SK-N-SH (cell line): ENCODE results near the gene LDAH. TPM values are rescaled to one million over a fixed set of nuclear protein-coding genes. Genes with fewer than 3 reads are reported as not detected.

Experiments used
- CTCF ChIA-PET: fragments of 300-600, 350-600 bp; formaldehyde crosslinking; extraction: SDS; loops from one replicate; lab custom pipeline; 2021; lab: Yijun Ruan, JAX
- POLR2A ChIA-PET: fragments of 350-600 bp; sonication (Branson Sonifier 250); formaldehyde crosslinking; extraction: SDS; loops from one replicate; lab custom pipeline; 2020; ENCODE audit warnings: antibody characterized with exemption, inconsistent platforms; lab: Yijun Ruan, JAX
- DNase-seq: peaks from one replicate; pipeline ENCODE4 v3.0.0; 2012
- H2AFZ ChIP-seq: fragments of 200-600 bp; sonication (generic); 2 replicates; pipeline ENCODE4 v1.8.1; 2016; ENCODE audit warnings: antibody characterized with exemption, mild to moderate bottlenecking, low read depth
- H3F3A ChIP-seq: fragments of 200-600 bp; sonication (generic); replicated peaks from 2 replicates; pipeline ENCODE3; 2016; ENCODE audit warnings: antibody characterized with exemption, mild to moderate bottlenecking; ENCODE audit not compliant: insufficient read depth
- H3K27ac ChIP-seq, 2 experiments: fragments of 200-500 bp in 1 of 2; fragments of 200-600 bp in 1 of 2; sonication (Bioruptor generic) in 1 of 2; sonication (generic), shearing (Covaris generic) in 1 of 2; 2 replicates each; pipeline versions ENCODE4 v1.5.1 to v1.6.1; 2014 to 2016; ENCODE audit warnings: low read depth in 2 of 2, inconsistent platforms in 1 of 2, low read length in 1 of 2, mild to moderate bottlenecking in 1 of 2, mixed read lengths in 1 of 2
- H3K27me3 ChIP-seq: fragments of 200-600 bp; sonication (generic), shearing (Covaris generic); 2 replicates; pipeline ENCODE4 v1.6.1; 2016; ENCODE audit warnings: mixed run types; ENCODE audit not compliant: insufficient read depth
- H3K36me3 ChIP-seq, 2 experiments: fragments of 200-500 bp in 1 of 2; fragments of 200-600 bp in 1 of 2; sonication (Bioruptor generic) in 1 of 2; sonication (generic) in 1 of 2; replicated peaks in 1 of 2; 2 replicates each; pipeline versions ENCODE3 to v1.5.1; 2014 to 2016; ENCODE audit warnings: low read length in 1 of 2, mild to moderate bottlenecking in 1 of 2; ENCODE audit not compliant: insufficient read depth in 2 of 2, control insufficient read depth in 1 of 2
- H3K4me1 ChIP-seq, 2 experiments: fragments of 200-500 bp in 1 of 2; fragments of 200-600 bp in 1 of 2; sonication (Bioruptor generic) in 1 of 2; sonication (generic), shearing (Covaris generic) in 1 of 2; 2 replicates each; pipeline versions ENCODE4 v1.5.1 to v1.6.1; 2014 to 2016; ENCODE audit warnings: low read depth in 1 of 2, low read length in 1 of 2, mixed run types in 1 of 2; ENCODE audit not compliant: insufficient read depth in 2 of 2, control insufficient read depth in 1 of 2
- H3K4me2 ChIP-seq: fragments of 200-600 bp; sonication (generic), shearing (Covaris generic); 2 replicates; pipeline ENCODE4 v1.6.1; 2017; ENCODE audit warnings: mixed run types
- H3K4me3 ChIP-seq, 2 experiments: fragments of 200-500 bp in 1 of 2; fragments of 200-600 bp in 1 of 2; sonication (Bioruptor generic) in 1 of 2; sonication (generic), shearing (Covaris generic) in 1 of 2; 2 replicates each; pipeline versions ENCODE4 v1.5.1 to v1.8.1; 2014 to 2016; ENCODE audit warnings: low read depth in 2 of 2, inconsistent platforms in 1 of 2, low read length in 1 of 2, mild to moderate bottlenecking in 1 of 2, mixed read lengths in 1 of 2, moderate library complexity in 1 of 2
- H3K79me2 ChIP-seq: fragments of 200-600 bp; sonication (generic); 2 replicates; pipeline ENCODE4 v1.8.1; 2017; ENCODE audit warnings: mild to moderate bottlenecking; ENCODE audit not compliant: insufficient read depth
- H3K9ac ChIP-seq: fragments of 200-600 bp; sonication (generic); 2 replicates; pipeline ENCODE4 v1.6.1; 2017; ENCODE audit warnings: mixed run types
- H3K9me2 ChIP-seq: fragments of 200-600 bp; sonication (generic); 2 replicates; pipeline ENCODE4 v1.6.1; 2017; ENCODE audit warnings: mixed run types
- H3K9me3 ChIP-seq: fragments of 200-600 bp; sonication (generic); 2 replicates; pipeline ENCODE4 v1.6.1; 2017; ENCODE audit warnings: mixed run types, mild to moderate bottlenecking, moderate library complexity
- H4K20me1 ChIP-seq: fragments of 200-600 bp; sonication (generic); 2 replicates; pipeline ENCODE4 v1.6.1; 2017; ENCODE audit warnings: mild to moderate bottlenecking, mixed run types; ENCODE audit not compliant: insufficient read depth
- CHD2 ChIP-seq: fragments of 150-350 bp; IDR thresholded peaks from 2 replicates; pipeline ENCODE4 v1.6.1; 2018; ENCODE audit warnings: low read length; ENCODE audit not compliant: partially characterized antibody
- EP300 ChIP-seq, 2 experiments: IDR thresholded peaks; 2 replicates each; pipeline versions ENCODE4 v1.4.0 to v1.6.1; 2012; ENCODE audit warnings: borderline replicate concordance in 1 of 2, low read depth in 1 of 2, low read length in 1 of 2
- FOSL2 ChIP-seq: IDR thresholded peaks from 2 replicates; pipeline ENCODE4 v1.4.0; 2012; ENCODE audit warnings: low read depth, mild to moderate bottlenecking, moderate library complexity, borderline replicate concordance
- FOXJ3 ChIP-seq: sonication (generic); formaldehyde crosslinking; IDR thresholded peaks from 2 replicates; pipeline ENCODE4 v1.5.1; 2020; ENCODE audit warnings: mild to moderate bottlenecking, missing genetic modification reagents
- GATA2 ChIP-seq: sonication (generic); formaldehyde crosslinking; IDR thresholded peaks from 2 replicates; pipeline ENCODE4 v1.5.0; 2020; ENCODE audit warnings: mild to moderate bottlenecking, missing genetic modification reagents
- MAX ChIP-seq: IDR thresholded peaks from 2 replicates; pipeline ENCODE4 v1.4.0; 2012; ENCODE audit warnings: low read depth
- MEF2A ChIP-seq: IDR thresholded peaks from 2 replicates; pipeline ENCODE4 v1.4.0; 2012; ENCODE audit warnings: low read depth, borderline replicate concordance
- MXI1 ChIP-seq: IDR thresholded peaks from 2 replicates; pipeline ENCODE4 v1.6.1; 2012; ENCODE audit warnings: mild to moderate bottlenecking, low read depth, low read length, improper control_type of control experiment
- NRF1 ChIP-seq: IDR thresholded peaks from 2 replicates; pipeline ENCODE4 v1.6.1; 2012; ENCODE audit warnings: low read depth, mild to moderate bottlenecking, low read length
- POLR2AphosphoS5 ChIP-seq: IDR thresholded peaks from 2 replicates; pipeline ENCODE4 v1.6.1; 2012; ENCODE audit warnings: low read depth, low read length
- RCOR1 ChIP-seq: fragments of 150-350 bp; IDR thresholded peaks from 2 replicates; pipeline ENCODE4 v1.6.1; 2017; ENCODE audit warnings: antibody characterized with exemption, low read length
- REST ChIP-seq: IDR thresholded peaks from 2 replicates; pipeline ENCODE4 v1.6.1; 2012; ENCODE audit warnings: mild to moderate bottlenecking, low read depth, low read length, moderate library complexity
- RXRA ChIP-seq: IDR thresholded peaks from 2 replicates; pipeline ENCODE4 v1.4.0; 2012; ENCODE audit warnings: low read depth, mild to moderate bottlenecking, borderline replicate concordance
- SMC3 ChIP-seq: IDR thresholded peaks from 2 replicates; pipeline ENCODE4 v1.6.1; 2012; ENCODE audit warnings: low read depth, low read length, improper control_type of control experiment
- TCF12 ChIP-seq: IDR thresholded peaks from 2 replicates; pipeline ENCODE4 v1.4.0; 2012
- TEAD4 ChIP-seq: IDR thresholded peaks from 2 replicates; pipeline ENCODE4 v1.4.0; 2012; ENCODE audit warnings: mild to moderate bottlenecking, borderline replicate concordance; ENCODE audit not compliant: insufficient read depth
- USF2 ChIP-seq: fragments of 150-350 bp; IDR thresholded peaks from 2 replicates; pipeline ENCODE4 v1.6.1; 2017; ENCODE audit warnings: antibody characterized with exemption, low read length, low read depth, borderline replicate concordance
- YY1 ChIP-seq: IDR thresholded peaks from 2 replicates; pipeline ENCODE4 v1.4.0; 2012; ENCODE audit warnings: low read depth, mild to moderate bottlenecking
- WGBS: methylation state at CpG from one replicate; pipeline ENCODE4 v1.1.6; 2017; ENCODE audit warnings: low lambda C conversion rate; 5-methylcytosine and 5-hydroxymethylcytosine counted together
- polyA plus RNA-seq, 3 experiments: library from polyadenylated mRNA; depleted of rRNA; stranded (reverse); fragments of >200 nt; gene quantifications; 2 replicates each; pipeline ENCODE4 v1.2.3, GENCODE V29; 2012

Gene LDAH
- polyA plus RNA-seq, 1 of the 3 experiments (the other 2 are of a cell fraction), result 12.7 TPM

- Histone ChIP-seq H3K9ac (no peak overlapping the region), H3K79me2 (no peaks in the 10 kb centered on the region), H3K9me2 (no peaks in the 10 kb centered on the region), H3K4me2 (no peak overlapping the region), H3K4me1 (peaks cover 0 to 6% of the 10 kb centered on the region in 2 experiments; a peak in 2 of 4 replicates), H3K4me3 (no peak overlapping the region), H4K20me1 (no peaks in the 10 kb centered on the region), H3F3A (no peaks in the 10 kb centered on the region), H3K27me3 (no peaks in the 10 kb centered on the region), H2AFZ (no peak overlapping the region), H3K27ac (no peak overlapping the region), H3K9me3 (no peaks in the 10 kb centered on the region), H3K36me3 (peaks cover 0 to 52% of the 10 kb centered on the region in 2 experiments)
- WGBS, result 93% methylated on average over 9 of the region's 10 CpGs
- no peak for DNase-seq
- ChIA-PET CTCF (interaction anchor here (0.7 to 4.2 kb wide), 6 partner anchors 8 to 284 kb away, joined by 3 to 34 read pairs (median 4); no protein-coding TSS in a partner anchor), POLR2A (no interaction called here)
- TF ChIP-seq FOSL2, result no peak
- TF ChIP-seq GATA2, result no peak
- TF ChIP-seq EP300 (IDR thresholded peaks at IDR 0.05; ENCODE audit: borderline replicate concordance in 1 of 2, low read depth in 1 of 2, low read length in 1 of 2), result no peak
- no peak for TF ChIP-seq MXI1
- TF ChIP-seq CHD2, result no peak
- no peak for TF ChIP-seq RCOR1
- no peak for TF ChIP-seq REST
- no peak for TF ChIP-seq YY1
- TF ChIP-seq TCF12, result no peak
- no peak for TF ChIP-seq POLR2AphosphoS5
- no peak for TF ChIP-seq MEF2A
- no peak for TF ChIP-seq FOXJ3 (CRISPR knock-in tag)
- no peak for TF ChIP-seq SMC3
- TF ChIP-seq NRF1, result no peak
Measured at GRCh38 chr2:20680744-20681375, 142.0 kb downstream of the LDAH start.

GRCh38 chr2:20678780-20679179 lies 144.1 kb downstream of the LDAH start:
- Histone ChIP-seq H4K20me1 (no peaks in the 10 kb centered on the region), H3K9ac (no peak overlapping the region), H3K4me3 (no peak overlapping the region), H3K27me3 (no peaks in the 10 kb centered on the region), H3K9me3 (no peaks in the 10 kb centered on the region), H3K79me2 (no peaks in the 10 kb centered on the region), H3F3A (peaks cover 6% of the 10 kb centered on the region), H3K4me1 (peaks cover 5 to 6% of the 10 kb centered on the region in 2 experiments; a peak in 3 of 4 replicates), H3K9me2 (no peaks in the 10 kb centered on the region), H3K27ac (no peak overlapping the region), H2AFZ (no peak overlapping the region), H3K36me3 (peaks cover 0 to 37% of the 10 kb centered on the region in 2 experiments), H3K4me2 (no peak overlapping the region)
- POLR2A ChIA-PET, result interaction anchor here (0.6 kb wide), 1 partner anchor 50 kb away, joined by 3 read pairs; no protein-coding TSS in a partner anchor
- TF ChIP-seq USF2 (no peak), REST (no peak), RCOR1 (no peak), CHD2 (no peak), TEAD4 (no peak), NRF1 (no peak), RXRA (no peak), MAX (no peak), TCF12 (no peak)
- WGBS, result 95% methylated on average over 2 of the region's 2 CpGs
- CTCF ChIA-PET, result interaction anchor here (0.5 to 10.2 kb wide), 8 partner anchors 15 to 282 kb away, joined by 3 to 232 read pairs (median 10); partner anchors contain the start of genes GDF7 and HS1BP3
- no peak for DNase-seq
